Progenitor cell of endocrine pancreas (in vitro differentiated cells): ENCODE measurements around the gene EIF4E. TPM values are rescaled to one million over a fixed set of nuclear protein-coding genes. Genes with fewer than 3 reads are reported as not detected.
"Not testable (repeated sequence)": the region's sequence is repeated elsewhere in the genome, so short reads cannot be mapped to it uniquely, and the experiment has no call there.

Source experiments
- DNase-seq: peaks from one replicate; pipeline ENCODE4 v3.0.0; 2021; ENCODE audit warnings: low spot score; ENCODE audit not compliant: unreplicated experiment
- H3K27ac Mint-ChIP-seq: 2 replicates; pipeline ENCODE4 v1.8.0; 2021; ENCODE audit warnings: mild to moderate bottlenecking, moderate library complexity, mixed read lengths
- H3K27me3 Mint-ChIP-seq: 2 replicates; pipeline ENCODE4 v1.8.0; 2021; ENCODE audit warnings: mixed read lengths
- H3K36me3 Mint-ChIP-seq: 2 replicates; pipeline ENCODE4 v1.8.0; 2022; ENCODE audit warnings: mixed read lengths; ENCODE audit not compliant: insufficient read depth
- H3K4me1 Mint-ChIP-seq: 2 replicates; pipeline ENCODE4 v1.8.0; 2021; ENCODE audit warnings: low read depth, mixed read lengths
- H3K4me3 Mint-ChIP-seq: 2 replicates; pipeline ENCODE4 v1.8.0; 2021; ENCODE audit warnings: low read depth, mild to moderate bottlenecking, moderate library complexity, mixed read lengths
- H3K9me3 Mint-ChIP-seq: 2 replicates; pipeline ENCODE4 v1.8.0; 2021; ENCODE audit warnings: low read depth, mixed read lengths
- CTCF ChIP-seq: fragments of 200-600 bp; sonication (generic); IDR thresholded peaks from one replicate; pipeline ENCODE4 v1.5.0; 2021; ENCODE audit warnings: antibody characterized with exemption, mild to moderate bottlenecking; ENCODE audit not compliant: unreplicated experiment
- total RNA-seq: library from RNA; stranded (reverse); gene quantifications from 2 replicates; pipeline ENCODE4 v1.2.1, GENCODE V29; 2021

Gene EIF4E
- total RNA-seq, 1 donor from 2014 or later, result 97.7 TPM

GRCh38 chr4:98890702-98891455 lies 38.1 kb downstream of the EIF4E start:
- no peak for DNase-seq
- H3K4me3 Mint-ChIP-seq, result no peak overlapping the region
- H3K27ac Mint-ChIP-seq, result peak overlapping the region; percentile 6
- peaks cover 48% of the 10 kb centered on the region for H3K36me3 Mint-ChIP-seq
- no peak for TF ChIP-seq CTCF
- H3K4me1 Mint-ChIP-seq, result peaks cover 3% of the 10 kb centered on the region
- H3K27me3 Mint-ChIP-seq, result no peaks in the 10 kb centered on the region
- H3K9me3 Mint-ChIP-seq, result no peaks in the 10 kb centered on the region

GRCh38 chr4:98887145-98887544 lies 41.8 kb downstream of the EIF4E start:
- peaks cover 32% of the 10 kb centered on the region for H3K36me3 Mint-ChIP-seq
- no peaks in the 10 kb centered on the region for H3K27me3 Mint-ChIP-seq
- no peak for TF ChIP-seq CTCF
- peak overlapping the region; percentile 6 for H3K27ac Mint-ChIP-seq
- H3K9me3 Mint-ChIP-seq, result no peaks in the 10 kb centered on the region
- H3K4me3 Mint-ChIP-seq, result no peak overlapping the region
- DNase-seq, result no peak
- no peaks in the 10 kb centered on the region for H3K4me1 Mint-ChIP-seq

- not testable (repeated sequence) for H3K4me3 Mint-ChIP-seq, H3K27ac Mint-ChIP-seq, H3K4me1 Mint-ChIP-seq, DNase-seq, H3K9me3 Mint-ChIP-seq, H3K27me3 Mint-ChIP-seq
- H3K36me3 Mint-ChIP-seq, result peaks cover 31% of the 10 kb centered on the region
Measured at GRCh38 chr4:98886382-98886781, 42.6 kb downstream of the EIF4E start.

GRCh38 chr4:98880884-98881283 lies 48.0 kb downstream of the EIF4E start:
- not testable (repeated sequence) for H3K9me3 Mint-ChIP-seq, H3K27ac Mint-ChIP-seq, H3K27me3 Mint-ChIP-seq, H3K4me3 Mint-ChIP-seq, DNase-seq, H3K4me1 Mint-ChIP-seq
- H3K36me3 Mint-ChIP-seq, result peaks cover 10% of the 10 kb centered on the region

- no peak overlapping the region for H3K27ac Mint-ChIP-seq
- H3K4me3 Mint-ChIP-seq, result no peak overlapping the region
- no peaks in the 10 kb centered on the region for H3K27me3 Mint-ChIP-seq
- peaks cover 8% of the 10 kb centered on the region for H3K36me3 Mint-ChIP-seq
- no peaks in the 10 kb centered on the region for H3K4me1 Mint-ChIP-seq
- no peak for DNase-seq
- H3K9me3 Mint-ChIP-seq, result no peaks in the 10 kb centered on the region
- TF ChIP-seq CTCF, result no peak
Measured at GRCh38 chr4:98879515-98879914, 49.4 kb downstream of the EIF4E start.

- no peak overlapping the region for H3K4me3 Mint-ChIP-seq
- no peak for TF ChIP-seq CTCF
- no peak for DNase-seq
- H3K27me3 Mint-ChIP-seq, result no peaks in the 10 kb centered on the region
- no peaks in the 10 kb centered on the region for H3K36me3 Mint-ChIP-seq
- no peaks in the 10 kb centered on the region for H3K9me3 Mint-ChIP-seq
- H3K27ac Mint-ChIP-seq, result peak overlapping the region; percentile 25
- no peaks in the 10 kb centered on the region for H3K4me1 Mint-ChIP-seq
Measured at GRCh38 chr4:98873059-98873458, 55.9 kb downstream of the EIF4E start.

GRCh38 chr4:98872120-98872906 lies 56.6 kb downstream of the EIF4E start:
- peak overlapping the region; percentile 25 for H3K27ac Mint-ChIP-seq
- DNase-seq, H3K4me1 Mint-ChIP-seq, H3K4me3 Mint-ChIP-seq, H3K9me3 Mint-ChIP-seq, H3K36me3 Mint-ChIP-seq, H3K27me3 Mint-ChIP-seq: not testable (repeated sequence)
